ENCODE results near the gene SLC5A2.
"Not testable (repeated sequence)": the region's sequence is repeated elsewhere in the genome, so short reads cannot be mapped to it uniquely, and the experiment has no call there.

The SLC5A2 gene

GRCh38 chr16:31517800-31518402, 35.0 kb downstream of the SLC5A2 start:
- no peak for ATAC-seq
- H3K4me3 Mint-ChIP-seq: no peak overlapping the region
- peak overlapping the region in 1 of 2 donors; percentile 85 for H3K27ac Mint-ChIP-seq
- H3K4me1 Mint-ChIP-seq: peaks cover 7% of the 10 kb centered on the region
- no peak for DNase-seq
- peaks cover 6% of the 10 kb centered on the region for H3K27me3 Mint-ChIP-seq
- H3K9me3 Mint-ChIP-seq: peaks cover 0 to 21% of the 10 kb centered on the region in 2 donors

DNA sequence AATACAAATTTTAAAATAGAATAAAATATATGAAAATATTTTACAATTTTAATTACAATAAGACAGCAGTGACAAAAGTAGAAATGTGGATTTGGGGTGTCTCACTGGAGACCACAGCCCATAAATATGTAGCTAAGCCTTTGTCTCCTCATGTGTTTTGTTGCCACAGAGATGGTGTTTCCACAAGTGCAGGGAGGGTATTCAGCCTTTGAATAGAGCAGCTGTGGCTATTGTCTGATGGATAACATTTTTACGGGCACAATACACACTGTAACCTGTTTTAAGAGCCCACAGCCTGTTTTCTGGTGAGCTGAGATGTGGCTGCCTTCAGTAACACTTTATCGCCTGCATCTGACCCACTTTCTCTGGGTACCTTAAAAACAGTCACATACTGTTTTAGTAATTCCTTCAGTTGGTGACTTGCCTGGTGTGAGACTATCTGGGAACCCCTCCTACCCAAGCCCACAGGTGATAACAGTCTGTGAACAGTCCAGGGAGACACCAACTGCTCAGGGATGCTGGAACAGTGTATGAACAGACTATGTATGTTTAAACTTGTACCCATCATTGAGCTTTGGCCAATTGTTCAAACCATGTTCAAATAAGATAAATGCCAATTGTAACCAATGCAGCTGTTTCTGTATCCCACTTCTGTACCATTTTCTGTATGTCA, 37.0 kb downstream of the SLC5A2 start:
- ATAC-seq (no peak), DNase-seq (no peak)
- Mint-ChIP-seq H3K4me1 (peaks cover 7% of the 10 kb centered on the region), H3K4me3 (no peak overlapping the region), H3K9me3 (peaks cover 0 to 21% of the 10 kb centered on the region in 2 donors), H3K27ac (no peak overlapping the region), H3K27me3 (peaks cover 6% of the 10 kb centered on the region)

DNA sequence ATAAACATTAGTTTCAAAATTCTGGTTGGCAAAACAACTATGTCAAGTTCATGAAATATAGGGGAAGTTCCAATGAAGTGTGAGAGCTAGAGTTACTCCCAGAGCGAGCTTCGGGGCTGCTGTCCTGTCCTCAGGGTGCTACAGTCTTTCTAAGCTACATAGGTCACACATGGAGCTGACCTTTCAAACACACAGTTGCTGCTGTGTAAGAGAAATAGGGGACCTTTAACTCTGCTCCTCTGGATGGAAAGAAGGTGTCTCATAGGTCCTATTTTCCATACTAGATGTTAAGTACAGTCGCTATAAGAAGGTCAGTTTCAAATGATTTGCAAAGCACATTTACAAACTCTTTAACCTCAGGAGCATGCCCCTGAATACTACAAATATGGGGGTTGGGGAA, 38.4 kb downstream of the SLC5A2 start:
- ATAC-seq: no peak
- Mint-ChIP-seq H3K4me1 (peaks cover 7% of the 10 kb centered on the region), H3K27ac (no peak overlapping the region)

GRCh38 chr16:31522071-31522470, 39.1 kb downstream of the SLC5A2 start:
- Mint-ChIP-seq H3K4me1 (peaks cover 7% of the 10 kb centered on the region), H3K27ac (no peak overlapping the region), H3K4me3 (no peak overlapping the region), H3K9me3 (peaks cover 0 to 11% of the 10 kb centered on the region in 2 donors), H3K27me3 (peaks cover 6% of the 10 kb centered on the region)
- no peak for ATAC-seq
- DNase-seq: no peak

More for the DNA sequence above, 38.4 kb downstream of the SLC5A2 start:
- peaks cover 0 to 18% of the 10 kb centered on the region in 2 donors for H3K9me3 Mint-ChIP-seq
- H3K4me3 Mint-ChIP-seq: no peak overlapping the region
- DNase-seq: no peak
- peaks cover 6% of the 10 kb centered on the region for H3K27me3 Mint-ChIP-seq

DNA sequence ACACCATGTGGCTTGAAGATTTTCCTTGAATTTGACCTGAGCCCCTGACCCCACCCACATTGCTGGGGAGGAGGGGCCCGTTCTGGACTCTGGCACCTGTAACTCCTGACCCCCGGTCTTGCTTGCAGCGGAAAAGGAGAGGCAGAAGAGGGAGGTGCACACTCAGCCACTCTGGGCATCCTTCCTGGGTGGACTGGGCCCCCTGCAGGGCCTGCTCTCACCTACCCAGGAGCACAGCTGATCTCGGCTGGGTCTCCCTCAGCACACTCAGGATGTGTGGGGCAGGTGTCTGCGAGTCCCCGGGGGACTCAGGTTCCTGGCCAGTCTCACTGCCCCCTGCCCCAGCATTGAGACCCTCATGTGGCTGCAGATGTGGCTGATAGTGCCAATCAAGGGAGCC, 40.8 kb downstream of the SLC5A2 start:
- peaks cover 14% of the 10 kb centered on the region for H3K4me1 Mint-ChIP-seq
- not testable (repeated sequence) for H3K27ac Mint-ChIP-seq, DNase-seq, H3K4me3 Mint-ChIP-seq, ATAC-seq, H3K9me3 Mint-ChIP-seq
- peaks cover 17% of the 10 kb centered on the region for H3K27me3 Mint-ChIP-seq

GRCh38 chr16:31525113-31525512, 42.2 kb downstream of the SLC5A2 start:
- ATAC-seq (no peak), DNase-seq (no peak)
- peaks cover 30% of the 10 kb centered on the region for H3K27me3 Mint-ChIP-seq
- H3K27ac Mint-ChIP-seq: no peak overlapping the region
- H3K9me3 Mint-ChIP-seq: no peaks in the 10 kb centered on the region
- H3K4me3 Mint-ChIP-seq: no peak overlapping the region
- H3K4me1 Mint-ChIP-seq: peaks cover 20% of the 10 kb centered on the region

DNA sequence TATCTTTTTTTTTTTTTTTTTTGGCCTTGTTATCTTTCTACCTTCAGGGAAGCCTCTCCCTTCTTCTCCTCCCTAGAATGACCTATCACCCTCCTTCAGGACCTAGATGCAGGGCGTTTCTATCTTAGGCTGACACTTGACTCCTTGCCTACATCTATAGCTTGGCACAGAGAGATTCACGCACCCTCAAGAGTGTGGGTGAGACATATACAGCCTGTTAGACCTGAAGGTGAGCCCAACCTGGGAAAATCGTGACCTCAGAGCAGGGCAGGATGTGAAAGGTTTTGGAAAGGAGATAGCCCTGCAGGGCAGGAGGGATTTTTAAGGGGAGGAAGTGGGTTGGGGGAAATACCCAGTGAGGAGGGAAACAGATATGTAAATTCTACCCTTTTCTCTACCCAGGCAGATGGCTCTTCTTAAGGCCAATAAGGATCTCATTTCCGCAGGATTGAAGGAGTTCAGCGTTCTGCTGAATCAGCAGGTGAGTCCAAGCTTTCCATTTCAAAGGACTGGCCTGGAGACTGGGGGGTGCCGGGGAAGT, 44.9 kb downstream of the SLC5A2 start, which contains the start of gene AHSP:
AHSP (plus strand) TSS at position 167 of the 541 bp plus-strand sequence; CDS start at position 407, 240 bp downstream.
- peak within 1 kb of the TSS in 1 of 2 donors; percentile 44 for H3K27ac Mint-ChIP-seq
- H3K4me1 Mint-ChIP-seq: peaks cover 20% of the 10 kb centered on the region
- peak within 1 kb of the TSS; percentile 49 to 53 for H3K4me3 Mint-ChIP-seq
- H3K27me3 Mint-ChIP-seq: peaks cover 24% of the 10 kb centered on the region
- H3K9me3 Mint-ChIP-seq: no peaks in the 10 kb centered on the region
- ATAC-seq: peak; percentile 66
- DNase-seq: no peak

DNA sequence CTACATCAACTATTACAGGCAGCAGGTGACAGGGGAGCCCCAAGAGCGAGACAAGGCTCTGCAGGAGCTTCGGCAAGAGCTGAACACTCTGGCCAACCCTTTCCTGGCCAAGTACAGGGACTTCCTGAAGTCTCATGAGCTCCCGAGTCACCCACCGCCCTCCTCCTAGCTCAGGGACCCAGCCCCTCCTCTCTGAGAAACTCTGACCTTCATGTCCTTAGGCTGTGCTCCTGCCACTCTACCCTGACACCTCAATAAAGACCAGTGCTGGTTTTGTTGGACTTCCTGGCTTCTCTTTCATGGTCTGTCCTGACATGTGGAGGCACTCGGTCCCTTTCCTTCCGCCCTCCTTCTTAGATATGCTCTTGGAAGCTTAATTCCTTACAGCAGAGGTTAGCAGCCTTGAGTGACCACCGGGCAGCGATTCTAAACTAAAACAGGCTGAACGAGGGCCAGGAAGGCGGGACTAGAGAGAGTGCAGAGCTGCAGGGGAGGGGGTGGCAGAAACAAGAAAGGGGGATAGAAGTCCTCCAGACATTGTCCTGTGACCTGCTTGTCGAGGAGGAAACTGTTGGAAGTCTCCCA, 45.7 kb downstream of the SLC5A2 start:
- Mint-ChIP-seq H3K4me3 (peak overlapping the region; percentile 23 to 53), H3K27ac (peak overlapping the region in 1 of 2 donors; percentile 44), H3K27me3 (peaks cover 24% of the 10 kb centered on the region), H3K9me3 (no peaks in the 10 kb centered on the region), H3K4me1 (peaks cover 20% of the 10 kb centered on the region)
- ATAC-seq: no peak
- no peak for DNase-seq

- ATAC-seq: peak; percentile 48
These were observed 46.4 kb downstream of the SLC5A2 start for GRCh38 chr16:31529108-31529936.

GRCh38 chr16:31529937-31530312, 47.0 kb downstream of the SLC5A2 start:
- Mint-ChIP-seq H3K27me3 (peaks cover 24% of the 10 kb centered on the region), H3K9me3 (no peaks in the 10 kb centered on the region), H3K4me1 (peaks cover 20% of the 10 kb centered on the region), H3K27ac (no peak overlapping the region), H3K4me3 (peak overlapping the region in 1 of 2 donors; percentile 25)
- ATAC-seq (no peak), DNase-seq (no peak)

More at GRCh38 chr16:31529108-31529936, 46.4 kb downstream of the SLC5A2 start:
- H3K4me1 Mint-ChIP-seq: peaks cover 20% of the 10 kb centered on the region
- H3K27ac Mint-ChIP-seq: peak overlapping the region in 1 of 2 donors; percentile 20
- peak overlapping the region; percentile 52 to 53 for H3K4me3 Mint-ChIP-seq
- H3K9me3 Mint-ChIP-seq: no peaks in the 10 kb centered on the region
- DNase-seq: no peak
- peaks cover 24% of the 10 kb centered on the region for H3K27me3 Mint-ChIP-seq

DNA sequence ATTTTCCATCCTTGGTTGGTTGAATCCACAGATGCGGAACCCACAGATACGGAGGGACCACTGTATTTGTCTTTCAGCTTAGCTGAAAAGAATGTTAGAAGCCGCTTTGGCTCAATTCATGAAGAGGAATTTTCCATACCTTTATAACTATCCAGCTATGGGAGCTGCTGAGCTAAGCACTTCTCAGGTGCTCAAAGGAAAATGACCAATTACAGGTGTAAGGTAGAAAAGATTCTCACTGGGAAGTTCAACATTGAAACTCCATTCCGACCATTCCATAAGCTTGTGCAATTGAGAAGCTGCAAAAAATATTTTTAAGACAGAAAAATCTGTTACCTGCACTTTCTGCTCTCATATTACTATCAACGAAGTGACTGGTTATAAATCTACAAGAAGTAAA, 47.5 kb downstream of the SLC5A2 start:
- ATAC-seq (no peak), DNase-seq (no peak)
- Mint-ChIP-seq H3K4me1 (peaks cover 20% of the 10 kb centered on the region), H3K27ac (no peak overlapping the region), H3K9me3 (no peaks in the 10 kb centered on the region), H3K27me3 (peaks cover 24% of the 10 kb centered on the region), H3K4me3 (no peak overlapping the region)

- ATAC-seq (no peak), DNase-seq (no peak)
- Mint-ChIP-seq H3K4me3 (no peak overlapping the region), H3K9me3 (no peaks in the 10 kb centered on the region), H3K27ac (no peak overlapping the region), H3K27me3 (peaks cover 24% of the 10 kb centered on the region), H3K4me1 (peaks cover 20% of the 10 kb centered on the region)
These were observed 48.2 kb downstream of the SLC5A2 start for GRCh38 chr16:31531096-31531495.

DNA sequence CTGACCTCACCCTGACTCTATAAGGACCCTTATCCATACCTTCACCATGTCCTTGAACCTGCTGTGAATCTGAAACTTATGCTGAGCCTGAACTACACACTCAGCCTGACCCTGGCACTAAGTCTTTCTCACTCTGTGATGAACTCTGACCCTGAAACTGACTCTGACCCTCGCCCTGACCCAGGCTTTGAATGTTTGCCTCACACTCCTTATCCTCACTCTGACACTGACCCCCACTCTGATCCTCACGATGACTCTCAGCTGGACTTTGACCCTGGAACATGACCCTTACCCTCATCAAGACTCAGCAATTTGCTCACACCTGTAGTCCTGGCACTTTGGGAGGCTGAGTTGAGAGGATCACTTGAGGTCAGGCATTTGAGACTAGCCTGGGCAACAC, 49.2 kb downstream of the SLC5A2 start:
- no peak overlapping the region for H3K4me3 Mint-ChIP-seq
- no peak for ATAC-seq
- H3K9me3 Mint-ChIP-seq: no peaks in the 10 kb centered on the region
- H3K27me3 Mint-ChIP-seq: peaks cover 24% of the 10 kb centered on the region
- no peak overlapping the region for H3K27ac Mint-ChIP-seq
- peaks cover 20% of the 10 kb centered on the region for H3K4me1 Mint-ChIP-seq
- DNase-seq: no peak

DNA sequence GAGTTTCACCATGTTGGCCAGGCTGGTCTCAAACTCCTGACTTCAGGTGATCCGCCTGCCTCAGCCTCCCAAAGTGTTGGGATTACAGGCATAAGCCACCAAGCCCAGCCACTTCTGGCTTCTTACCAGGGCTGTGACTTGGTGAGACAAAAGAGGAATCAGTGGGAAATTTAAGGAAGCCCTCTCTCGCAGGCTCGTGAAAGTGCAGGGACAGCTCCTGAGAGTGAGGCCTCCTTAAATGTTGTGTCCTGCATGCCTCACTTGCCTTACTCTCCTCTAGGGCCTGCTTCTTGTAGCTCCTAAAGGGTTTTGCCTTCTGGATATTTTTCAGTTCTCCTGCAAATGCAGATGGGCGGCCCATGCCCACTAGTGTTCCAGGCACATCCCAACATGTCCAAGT, 50.0 kb downstream of the SLC5A2 start:
- peaks cover 20% of the 10 kb centered on the region for H3K4me1 Mint-ChIP-seq
- H3K27me3 Mint-ChIP-seq: peaks cover 22% of the 10 kb centered on the region
- ATAC-seq: no peak
- no peak overlapping the region for H3K4me3 Mint-ChIP-seq
- peak overlapping the region in 1 of 2 donors; percentile 17 for H3K27ac Mint-ChIP-seq
- no peak for DNase-seq
- no peaks in the 10 kb centered on the region for H3K9me3 Mint-ChIP-seq

- DNase-seq (no peak), ATAC-seq (no peak)
- Mint-ChIP-seq H3K4me3 (no peak overlapping the region), H3K4me1 (peaks cover 19% of the 10 kb centered on the region), H3K9me3 (peaks cover 12 to 20% of the 10 kb centered on the region in 2 donors), H3K27ac (no peak overlapping the region), H3K27me3 (peaks cover 11% of the 10 kb centered on the region)
These were observed 52.8 kb downstream of the SLC5A2 start for GRCh38 chr16:31535737-31536136.
